HEK293T (cell line): ENCODE results near the gene RIBC1.
A peak's percentile ranks its signal among the peaks of the same experiment; 100 is the strongest.

Experiments used
- CTCF ChIA-PET: fragments of 350-600 bp; formaldehyde crosslinking; extraction: SDS; loops from one replicate; lab custom pipeline; 2021; ENCODE audit warnings: antibody characterized with exemption, inconsistent platforms; lab: Yijun Ruan, JAX
- POLR2A ChIA-PET: fragments of 350-600 bp; formaldehyde crosslinking; extraction: SDS; loops from one replicate; lab custom pipeline; 2020; ENCODE audit warnings: antibody characterized with exemption, inconsistent platforms; lab: Yijun Ruan, JAX
- DNase-seq: peaks from one replicate; pipeline ENCODE4 v3.0.0; 2012; ENCODE audit warnings: mixed read lengths; ENCODE audit errors: extremely low spot score
- ARNT ChIP-seq: fragments of 450-650 bp; IDR thresholded peaks from 2 replicates; pipeline ENCODE4 v1.6.1; 2017; ENCODE audit warnings: mild to moderate bottlenecking
- BHLHE40 ChIP-seq: fragments of 450-650 bp; IDR thresholded peaks from 2 replicates; pipeline ENCODE4 v1.6.1; 2016; ENCODE audit warnings: mild to moderate bottlenecking, moderate library complexity, borderline replicate concordance
- CTBP1 ChIP-seq: fragments of 450-650 bp; IDR thresholded peaks from 2 replicates; pipeline ENCODE4 v1.6.1; 2016; ENCODE audit warnings: borderline replicate concordance
- ELF4 ChIP-seq: fragments of 450-650 bp; IDR thresholded peaks from 2 replicates; pipeline ENCODE4 v1.6.1; 2017; ENCODE audit warnings: antibody characterized with exemption
- FOXA1 ChIP-seq: fragments of 450-650 bp; IDR thresholded peaks from 2 replicates; pipeline ENCODE4 v1.6.1; 2016; ENCODE audit warnings: mild to moderate bottlenecking
- FOXK2 ChIP-seq: fragments of 450-650 bp; IDR thresholded peaks from 2 replicates; pipeline ENCODE4 v1.6.1; 2016; ENCODE audit warnings: mild to moderate bottlenecking
- FOXM1 ChIP-seq: fragments of 450-650 bp; IDR thresholded peaks from 2 replicates; pipeline ENCODE4 v1.6.1; 2017; ENCODE audit warnings: mild to moderate bottlenecking, borderline replicate concordance
- HDGF ChIP-seq: fragments of 450-650 bp; IDR thresholded peaks from 2 replicates; pipeline ENCODE4 v1.6.1; 2017; ENCODE audit warnings: antibody characterized with exemption, borderline replicate concordance
- L3MBTL2 ChIP-seq: fragments of 450-650 bp; conservative IDR thresholded peaks from 2 replicates; pipeline ENCODE4 v1.6.1; 2016; ENCODE audit warnings: mild to moderate bottlenecking
- LEF1 ChIP-seq: fragments of 450-650 bp; IDR thresholded peaks from 2 replicates; pipeline ENCODE4 v1.6.1; 2017; ENCODE audit warnings: mild to moderate bottlenecking, borderline replicate concordance
- NFRKB ChIP-seq: fragments of 450-650 bp; IDR thresholded peaks from 2 replicates; pipeline ENCODE4 v1.6.1; 2016; ENCODE audit warnings: mild to moderate bottlenecking, moderate library complexity
- SP1 ChIP-seq: fragments of 450-650 bp; IDR thresholded peaks from 2 replicates; pipeline ENCODE4 v1.6.1; 2017
- SUZ12 ChIP-seq: fragments of 450-650 bp; IDR thresholded peaks from 2 replicates; pipeline ENCODE4 v1.6.1; 2016; ENCODE audit warnings: mild to moderate bottlenecking
- TARDBP ChIP-seq: fragments of 450-650 bp; IDR thresholded peaks from 2 replicates; pipeline ENCODE4 v1.6.1; 2016
- ZNF384 ChIP-seq: fragments of 450-650 bp; IDR thresholded peaks from 2 replicates; pipeline ENCODE4 v1.6.1; 2016
- TF ChIP-seq, protein P1 (sequence below): fragments of 450-650 bp; IDR thresholded peaks from 2 replicates; pipeline ENCODE4 v1.6.1; 2016

The RIBC1 gene

DNA sequence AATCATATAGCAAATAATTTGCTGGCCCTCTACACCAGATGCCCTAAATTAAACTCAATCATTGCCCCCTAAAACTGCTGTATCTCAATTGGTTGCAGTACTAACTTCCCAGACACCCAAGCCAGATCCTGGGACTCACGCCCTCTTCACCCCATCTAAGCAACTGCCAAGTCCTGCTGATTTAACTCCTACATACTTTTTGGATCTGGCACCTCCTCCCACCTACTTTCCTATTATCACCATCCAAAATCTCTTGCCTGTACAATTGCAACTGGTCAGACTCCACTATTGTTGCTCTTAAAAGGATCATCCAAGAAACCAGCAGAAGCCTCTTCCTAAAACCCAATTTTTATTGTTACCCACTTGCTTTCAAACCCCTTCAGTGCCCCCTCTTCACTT, 16.2 kb downstream of the RIBC1 start:
- CTCF ChIA-PET: interaction anchor here (0.7 kb wide), 2 partner anchors 9 to 10 kb away, joined by 4 read pairs; no protein-coding TSS in a partner anchor
- POLR2A ChIA-PET: interaction anchor here (5.2 kb wide), 1 partner anchor 16 kb away, joined by 40 read pairs; the partner anchor contains the start of genes RIBC1 and SMC1A
- no peak for DNase-seq

DNA sequence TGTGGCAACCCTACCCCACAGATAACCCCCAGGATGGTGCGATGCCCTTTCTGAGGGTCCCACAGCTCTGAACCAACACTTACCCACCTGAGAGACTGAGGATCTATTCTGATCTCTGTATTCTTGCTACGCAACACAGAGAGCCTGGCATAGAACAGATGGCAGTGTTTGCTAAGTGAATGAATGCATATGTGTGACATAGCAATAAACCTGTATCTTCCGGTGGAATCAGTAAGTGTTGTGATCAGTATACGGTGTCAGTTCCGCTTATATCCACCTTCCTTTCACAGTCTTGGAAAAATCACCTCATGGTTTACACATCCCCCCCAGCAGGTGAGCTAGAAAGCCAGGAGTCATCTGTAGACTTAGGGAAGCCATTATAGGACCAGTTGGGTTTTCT, 17.4 kb downstream of the RIBC1 start:
- TF ChIP-seq ZNF384 (no peak), SUZ12 (no peak), SP1 (no peak), CTBP1 (no peak), LEF1 (no peak), ELF4 (no peak), ARNT (no peak), FOXA1 (no peak), HDGF (no peak), FOXM1 (no peak), FOXK2 (no peak), TARDBP (no peak), BHLHE40 (no peak), NFRKB (no peak), L3MBTL2 (no peak)
- TF ChIP-seq, protein P1, sequence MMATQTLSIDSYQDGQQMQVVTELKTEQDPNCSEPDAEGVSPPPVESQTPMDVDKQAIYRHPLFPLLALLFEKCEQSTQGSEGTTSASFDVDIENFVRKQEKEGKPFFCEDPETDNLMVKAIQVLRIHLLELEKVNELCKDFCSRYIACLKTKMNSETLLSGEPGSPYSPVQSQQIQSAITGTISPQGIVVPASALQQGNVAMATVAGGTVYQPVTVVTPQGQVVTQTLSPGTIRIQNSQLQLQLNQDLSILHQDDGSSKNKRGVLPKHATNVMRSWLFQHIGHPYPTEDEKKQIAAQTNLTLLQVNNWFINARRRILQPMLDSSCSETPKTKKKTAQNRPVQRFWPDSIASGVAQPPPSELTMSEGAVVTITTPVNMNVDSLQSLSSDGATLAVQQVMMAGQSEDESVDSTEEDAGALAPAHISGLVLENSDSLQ: no peak
- no peak for DNase-seq
- ChIA-PET CTCF (interaction anchor here (0.6 to 1.0 kb wide), 2 partner anchors 23 to 122 kb away, joined by 3 to 4 read pairs; no protein-coding TSS in a partner anchor), POLR2A (interaction anchor here (1.2 kb wide), 1 partner anchor 17 kb away, joined by 3 read pairs; the partner anchor contains the start of gene RIBC1)

More for the DNA sequence above, 16.2 kb downstream of the RIBC1 start:
- no peak for TF ChIP-seq SUZ12

DNA sequence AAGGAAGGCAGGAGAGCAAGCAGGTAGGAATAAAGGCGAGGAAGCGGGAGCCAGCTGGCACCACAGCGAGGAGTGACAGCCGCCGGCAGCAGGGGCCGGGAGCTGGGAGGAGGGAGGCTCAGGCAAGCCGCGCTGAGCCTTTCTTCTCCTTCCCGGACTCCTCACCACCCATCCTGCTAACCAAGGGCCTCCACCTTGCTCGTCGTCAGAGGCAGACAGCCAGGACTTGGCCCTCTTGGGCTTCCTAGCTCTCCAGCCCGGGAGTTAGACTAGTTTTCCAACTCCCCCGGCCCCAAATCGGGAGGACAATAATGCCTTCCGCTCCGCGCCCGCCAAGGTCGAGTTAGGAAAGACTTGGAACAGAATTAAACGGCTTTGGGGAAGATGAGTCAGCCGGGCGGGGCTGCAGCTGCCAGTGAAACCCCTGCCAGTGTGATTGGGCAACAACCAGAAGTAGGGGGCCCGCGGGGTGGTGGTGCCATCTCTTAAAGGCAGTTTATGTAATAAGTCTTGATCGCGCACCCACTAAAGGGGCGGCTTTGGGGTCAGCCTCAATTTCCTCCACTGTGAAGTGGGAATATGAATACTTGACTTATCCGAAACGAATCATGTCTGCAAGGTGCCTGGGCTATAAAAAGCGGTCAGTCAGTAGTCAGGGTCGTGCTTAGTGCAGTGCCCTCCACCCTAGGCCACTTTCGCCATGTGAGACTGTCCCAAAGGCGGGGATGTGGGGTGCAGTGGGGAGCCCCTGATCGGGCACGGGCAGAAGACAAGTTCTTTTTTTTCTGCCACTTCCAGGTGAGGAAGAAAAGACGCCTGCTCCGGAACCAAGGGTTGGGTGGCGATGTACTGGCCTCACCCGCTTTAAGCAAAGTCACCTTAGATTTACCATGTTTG, 18.2 kb downstream of the RIBC1 start:
- no peak for DNase-seq
- POLR2A ChIA-PET: interaction anchor here (1.0 to 2.2 kb wide), 7 partner anchors 9 to 123 kb away, joined by 3 to 10 read pairs (median 3); partner anchors contain the start of genes RIBC1 and SMC1A
- CTCF ChIA-PET: interaction anchor here (0.6 to 1.0 kb wide), 2 partner anchors 22 to 123 kb away, joined by 3 to 4 read pairs; no protein-coding TSS in a partner anchor
- TF ChIP-seq ZNF384 (no peak), SP1 (no peak), HDGF (no peak), TARDBP (no peak), FOXK2 (no peak), SUZ12 (no peak), ELF4 (no peak), BHLHE40 (no peak), FOXM1 (no peak), CTBP1 (no peak), LEF1 (no peak), FOXA1 (no peak), NFRKB (no peak), ARNT (no peak), L3MBTL2 (no peak)
- TF ChIP-seq, protein P1: no peak

DNA sequence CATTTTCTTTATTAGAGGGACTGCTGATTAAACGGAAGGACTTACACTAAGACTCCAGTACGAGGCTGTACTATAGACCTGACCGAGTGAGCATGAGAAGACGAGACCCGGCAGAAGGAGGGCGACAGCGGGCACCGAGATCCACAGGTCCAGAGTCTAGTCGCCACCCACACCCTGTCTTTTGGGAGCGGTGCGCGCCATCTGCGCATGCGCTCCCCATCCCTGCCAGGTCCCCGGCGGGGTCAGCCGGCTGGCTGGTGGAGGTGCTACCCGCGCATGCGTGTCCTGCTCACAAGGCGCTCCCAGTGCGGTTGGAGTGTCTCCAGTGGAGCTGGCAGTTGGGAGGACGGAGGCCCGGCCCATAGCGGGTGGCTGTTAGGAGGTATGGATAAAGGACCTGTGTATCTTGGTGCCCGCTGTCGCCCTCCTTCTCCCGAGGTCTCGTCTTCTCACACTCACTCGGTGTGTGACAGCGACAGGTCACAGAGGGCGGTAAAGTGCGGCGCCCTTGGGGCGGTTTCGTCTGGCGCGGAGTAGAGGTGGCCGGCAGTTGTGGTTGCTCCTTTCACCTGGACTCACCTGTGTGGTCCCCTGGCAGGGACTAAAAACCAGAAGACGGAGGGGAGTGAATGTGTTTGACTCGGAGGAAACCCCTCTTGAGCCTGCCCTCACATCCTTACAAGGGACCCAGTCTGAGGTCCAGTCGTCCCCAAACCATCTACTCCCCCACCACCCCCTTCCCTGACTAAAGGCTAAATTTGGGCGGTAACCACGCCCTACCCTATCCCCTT, 19.1 kb downstream of the RIBC1 start:
- DNase-seq: peak; percentile 94

DNA sequence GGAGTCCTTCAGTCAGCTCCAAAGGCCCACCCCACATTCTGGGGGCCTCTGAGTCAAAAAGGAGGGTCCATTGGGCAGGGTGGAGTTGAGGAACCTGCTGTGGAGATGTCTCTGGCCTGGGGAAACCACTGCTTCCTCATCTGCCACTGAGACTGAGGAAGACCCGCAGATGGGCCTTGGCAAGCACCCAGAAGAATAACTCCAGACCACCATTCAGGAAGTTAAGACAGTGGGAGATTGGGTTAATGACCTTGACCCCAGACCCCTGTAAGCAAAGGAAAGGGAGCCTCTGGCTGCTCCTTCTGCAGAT, 19.6 kb downstream of the RIBC1 start:
- ChIA-PET CTCF (no interaction called here), POLR2A (interaction anchor here (1.0 to 2.2 kb wide), 5 partner anchors 20 to 125 kb away, joined by 3 to 10 read pairs (median 4); partner anchors contain the start of genes RIBC1 and SMC1A)
- no peak for DNase-seq
- no peak for TF ChIP-seq FOXA1
- TF ChIP-seq FOXM1: no peak
- TF ChIP-seq FOXK2: no peak
- TF ChIP-seq, protein P1: no peak
- no peak for TF ChIP-seq BHLHE40
- no peak for TF ChIP-seq SUZ12
- no peak for TF ChIP-seq LEF1
- no peak for TF ChIP-seq HDGF
- TF ChIP-seq CTBP1: no peak
- TF ChIP-seq ARNT: no peak
- no peak for TF ChIP-seq ZNF384
- TF ChIP-seq NFRKB: no peak
- TF ChIP-seq L3MBTL2: no peak
- no peak for TF ChIP-seq SP1
- no peak for TF ChIP-seq ELF4
- no peak for TF ChIP-seq TARDBP

More for the DNA sequence above, 19.1 kb downstream of the RIBC1 start:
- ChIA-PET CTCF (no interaction called here), POLR2A (interaction anchor here (1.0 to 2.2 kb wide), 6 partner anchors 8 to 124 kb away, joined by 3 to 10 read pairs (median 4); partner anchors contain the start of genes RIBC1 and SMC1A)
- TF ChIP-seq TARDBP (no peak), ARNT (no peak), SUZ12 (no peak), FOXA1 (no peak), LEF1 (no peak), SP1 (no peak), FOXM1 (no peak), CTBP1 (no peak), FOXK2 (no peak), L3MBTL2 (no peak), ELF4 (no peak), HDGF (no peak)
